HS-27A (cell line): ENCODE data around the gene NPHS1.
"Not testable (repeated sequence)": the region's sequence is repeated elsewhere in the genome, so short reads cannot be mapped to it uniquely, and the experiment has no call there.

ENCODE experiments used
- DNase-seq: peaks from one replicate; pipeline ENCODE4 v3.0.0-alpha.2; 2012; ENCODE audit warnings: low read depth, missing footprints

NPHS1 gene

GRCh38 chr19:35812220-35813042 is 39.9 kb downstream of the NPHS1 start, which contains the start of gene PRODH2:
Gene PRODH2, minus strand, starts transcription at chr19:35812845. Its CDS starts 40 bp downstream, at chr19:35812805.
- no peak for DNase-seq

- no peak for DNase-seq
Observed at GRCh38 chr19:35811317-35812219, 40.7 kb downstream of the NPHS1 start.

GRCh38 chr19:35807633-35808032 is 44.7 kb downstream of the NPHS1 start:
- DNase-seq, result no peak

GRCh38 chr19:35806597-35806996 is 45.7 kb downstream of the NPHS1 start:
- DNase-seq, result no peak

- DNase-seq, result no peak
Observed at GRCh38 chr19:35805526-35806102, 46.7 kb downstream of the NPHS1 start.

- DNase-seq, result no peak
Observed at GRCh38 chr19:35801828-35802227, 50.5 kb downstream of the NPHS1 start.

GRCh38 chr19:35797663-35798062 is 54.6 kb downstream of the NPHS1 start:
- no peak for DNase-seq

- no peak for DNase-seq
Observed at GRCh38 chr19:35796645-35797542, 55.4 kb downstream of the NPHS1 start.

GRCh38 chr19:35795564-35795963 is 56.7 kb downstream of the NPHS1 start:
- DNase-seq, result not testable (repeated sequence)

- peak; percentile 46 for DNase-seq
Observed at GRCh38 chr19:35793381-35794165, 58.7 kb downstream of the NPHS1 start.

- DNase-seq, result no peak
Observed at GRCh38 chr19:35792888-35793287, 59.4 kb downstream of the NPHS1 start.

- no peak for DNase-seq
Observed at GRCh38 chr19:35792312-35792711, 60.0 kb downstream of the NPHS1 start.

GRCh38 chr19:35791814-35792279 is 60.5 kb downstream of the NPHS1 start:
- no peak for DNase-seq

GRCh38 chr19:35790981-35791813 is 61.1 kb downstream of the NPHS1 start:
- DNase-seq, result no peak

GRCh38 chr19:35789978-35790944 is 62.0 kb downstream of the NPHS1 start:
- DNase-seq, result no peak

GRCh38 chr19:35789195-35789977 is 62.9 kb downstream of the NPHS1 start:
- no peak for DNase-seq

GRCh38 chr19:35788205-35788960 is 63.9 kb downstream of the NPHS1 start:
- DNase-seq, result no peak
